Vagina (tissue), 2 donors: ENCODE data around the gene ITIH3.

ENCODE experiments used
- CTCF ChIP-seq, 3 experiments: fragments of 450-650 bp in 2 of 3; fragments of 200-600 bp in 1 of 3; sonication (generic) in 1 of 3; IDR thresholded peaks; one replicate each; pipeline ENCODE4 v1.5.1; 2017 to 2019; ENCODE audit warnings: antibody characterized with exemption in 3 of 3, mild to moderate bottlenecking in 2 of 3, moderate library complexity in 2 of 3
- POLR2A ChIP-seq, 2 donors: fragments of 450-650 bp; IDR thresholded peaks; one replicate each; pipeline ENCODE4 v1.6.1; 2017; ENCODE audit warnings: antibody characterized with exemption in 2 of 2, mild to moderate bottlenecking in 2 of 2, moderate library complexity in 2 of 2

GRCh38 chr3:52790741-52791140 lies 3.9 kb upstream of the ITIH3 start:
- no peak for TF ChIP-seq CTCF (IDR thresholded peaks at IDR 0.05)
- TF ChIP-seq POLR2A (IDR thresholded peaks at IDR 0.05), result no peak
